B cell (primary cell): ENCODE measurements around the gene DENND2A.

Experiments used
- EZH2 ChIP-seq: IDR thresholded peaks from 2 replicates; pipeline ENCODE4 v1.6.1; 2012; ENCODE audit warnings: borderline replicate concordance, low read depth, mild to moderate bottlenecking, moderate library complexity, low read length; ENCODE audit not compliant: insufficient read depth, poor library complexity, severe bottlenecking
- TF ChIP-seq, protein P1 (sequence below): fragments of 200-600 bp; IDR thresholded peaks from one replicate; pipeline ENCODE4 v1.8.0; 2022; ENCODE audit warnings: antibody characterized with exemption, mild to moderate bottlenecking

GRCh38 chr7:140541513-140542227 lies 98.9 kb downstream of the DENND2A start:
- TF ChIP-seq, protein P1, sequence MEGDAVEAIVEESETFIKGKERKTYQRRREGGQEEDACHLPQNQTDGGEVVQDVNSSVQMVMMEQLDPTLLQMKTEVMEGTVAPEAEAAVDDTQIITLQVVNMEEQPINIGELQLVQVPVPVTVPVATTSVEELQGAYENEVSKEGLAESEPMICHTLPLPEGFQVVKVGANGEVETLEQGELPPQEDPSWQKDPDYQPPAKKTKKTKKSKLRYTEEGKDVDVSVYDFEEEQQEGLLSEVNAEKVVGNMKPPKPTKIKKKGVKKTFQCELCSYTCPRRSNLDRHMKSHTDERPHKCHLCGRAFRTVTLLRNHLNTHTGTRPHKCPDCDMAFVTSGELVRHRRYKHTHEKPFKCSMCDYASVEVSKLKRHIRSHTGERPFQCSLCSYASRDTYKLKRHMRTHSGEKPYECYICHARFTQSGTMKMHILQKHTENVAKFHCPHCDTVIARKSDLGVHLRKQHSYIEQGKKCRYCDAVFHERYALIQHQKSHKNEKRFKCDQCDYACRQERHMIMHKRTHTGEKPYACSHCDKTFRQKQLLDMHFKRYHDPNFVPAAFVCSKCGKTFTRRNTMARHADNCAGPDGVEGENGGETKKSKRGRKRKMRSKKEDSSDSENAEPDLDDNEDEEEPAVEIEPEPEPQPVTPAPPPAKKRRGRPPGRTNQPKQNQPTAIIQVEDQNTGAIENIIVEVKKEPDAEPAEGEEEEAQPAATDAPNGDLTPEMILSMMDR: no peak
- no peak for TF ChIP-seq EZH2
